ENCODE results near the gene SCN10A.
A peak's percentile ranks its signal among the peaks of the same experiment; 100 is the strongest.

The SCN10A gene

DNA sequence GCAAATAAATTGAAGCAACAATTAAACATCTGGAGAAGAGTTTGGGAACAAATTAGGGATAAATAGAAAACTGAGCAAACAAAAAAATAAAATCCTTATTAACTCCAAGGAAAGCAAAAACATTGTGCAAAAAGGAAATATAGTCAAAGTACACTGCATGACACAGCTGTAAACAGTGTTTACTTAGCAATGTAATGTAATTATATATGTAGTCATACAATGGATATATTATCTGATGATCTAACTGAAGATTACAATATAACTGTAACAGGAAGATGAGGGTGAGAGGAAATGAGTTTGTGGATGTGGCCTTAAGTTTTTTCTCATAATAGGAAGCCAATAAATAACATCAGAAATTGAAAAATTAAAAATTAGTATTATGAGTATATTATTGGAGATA is 42.5 kb downstream of the SCN10A start:
- DNase-seq (ENCODE audit: low read depth in 2 of 2): no peak

GRCh38 chr3:38763569-38763968 is 52.4 kb downstream of the SCN10A start:
- no peak for DNase-seq (ENCODE audit: low read depth in 2 of 2)

DNA sequence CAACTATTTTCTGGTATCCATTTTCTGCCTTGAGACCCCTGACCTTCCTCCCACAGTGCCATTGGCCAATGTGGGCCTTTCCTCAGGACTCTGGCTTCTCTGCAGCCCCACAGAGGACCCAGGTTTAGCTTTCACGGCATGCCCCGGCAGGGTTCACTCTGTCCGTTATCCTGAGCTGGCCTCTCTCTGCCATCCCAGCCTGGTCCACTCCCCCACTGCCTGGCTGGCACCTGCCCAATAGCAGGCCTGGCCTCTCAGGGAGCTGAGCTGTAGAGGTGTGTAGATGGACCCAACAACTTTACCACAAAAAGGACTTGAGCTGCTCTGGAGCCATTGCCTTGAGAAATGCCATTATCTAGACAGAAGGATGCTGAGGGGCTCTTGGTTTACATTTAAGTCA is 57.5 kb downstream of the SCN10A start:
- DNase-seq (ENCODE audit: low read depth in 2 of 2): no peak

DNA sequence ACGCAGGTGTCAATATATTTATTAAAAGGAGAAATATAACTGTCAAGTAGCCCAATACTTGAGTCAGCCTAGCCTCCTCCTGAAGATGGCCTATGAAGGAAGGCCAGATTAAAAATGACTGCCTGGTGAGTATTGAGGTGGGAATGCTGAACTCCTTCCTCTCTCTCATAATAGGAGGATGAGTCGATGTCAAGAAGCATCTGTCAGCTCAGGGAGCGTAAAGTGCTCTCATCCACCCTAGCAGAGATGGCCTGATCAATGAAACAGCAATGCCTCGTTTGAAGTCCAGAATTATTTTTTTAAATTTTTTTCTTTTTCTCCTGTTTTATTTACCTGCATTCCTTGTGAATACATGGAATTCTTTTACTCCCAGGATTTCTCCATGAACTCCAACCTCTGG is 58.3 kb downstream of the SCN10A start:
- no peak for DNase-seq (ENCODE audit: low read depth in 2 of 2)

- DNase-seq (ENCODE audit: low read depth in 2 of 2): no peak
These were observed 59.1 kb downstream of the SCN10A start for GRCh38 chr3:38756892-38757291.

GRCh38 chr3:38755130-38755529 is 60.9 kb downstream of the SCN10A start:
- no peak for DNase-seq (ENCODE audit: low read depth in 2 of 2)

- no peak for DNase-seq (ENCODE audit: low read depth in 2 of 2)
These were observed 69.4 kb downstream of the SCN10A start for GRCh38 chr3:38746641-38747040.

DNA sequence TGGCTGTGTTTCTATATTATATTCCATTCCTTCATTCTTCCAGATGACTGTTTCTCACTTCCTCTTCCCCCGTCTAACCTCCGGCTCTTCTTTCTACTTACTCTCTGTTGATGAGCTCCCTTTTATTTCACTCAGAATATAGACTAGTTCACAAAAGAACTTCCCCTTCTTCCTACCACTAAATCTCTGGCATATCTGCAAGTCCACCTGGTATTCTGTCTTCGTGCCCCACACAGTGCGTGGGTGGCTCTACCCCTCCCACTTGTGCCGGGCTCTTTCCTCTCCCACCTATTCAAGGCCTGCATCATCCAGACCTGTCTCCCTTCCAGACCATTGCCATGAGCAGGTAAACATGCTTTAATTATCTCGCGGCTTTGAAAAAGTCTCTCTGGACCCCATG is 73.0 kb downstream of the SCN10A start:
- no peak for DNase-seq (ENCODE audit: low read depth in 2 of 2)

DNA sequence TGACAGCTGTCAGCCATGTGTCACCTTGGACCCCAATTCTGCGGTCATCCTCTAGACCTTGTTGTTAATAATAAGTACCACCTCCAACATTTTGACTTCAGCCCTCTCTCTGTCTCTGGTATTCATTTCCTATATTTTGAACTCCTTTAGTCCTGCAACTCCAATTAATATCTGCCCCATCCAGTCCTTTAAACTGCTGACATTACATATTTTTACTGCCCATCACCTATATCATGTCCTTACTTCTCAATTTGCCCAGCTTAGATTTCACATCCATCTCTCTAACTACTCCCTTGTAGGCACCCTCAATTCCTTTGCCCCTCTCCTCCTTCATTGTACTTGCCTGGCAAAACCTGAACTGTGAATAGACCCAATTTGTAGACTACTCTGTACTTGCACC is 73.5 kb downstream of the SCN10A start:
- no peak for DNase-seq (ENCODE audit: low read depth in 2 of 2)

- DNase-seq (ENCODE audit: low read depth in 2 of 2): no peak
These were observed 75.5 kb downstream of the SCN10A start for GRCh38 chr3:38740537-38740936.

DNA sequence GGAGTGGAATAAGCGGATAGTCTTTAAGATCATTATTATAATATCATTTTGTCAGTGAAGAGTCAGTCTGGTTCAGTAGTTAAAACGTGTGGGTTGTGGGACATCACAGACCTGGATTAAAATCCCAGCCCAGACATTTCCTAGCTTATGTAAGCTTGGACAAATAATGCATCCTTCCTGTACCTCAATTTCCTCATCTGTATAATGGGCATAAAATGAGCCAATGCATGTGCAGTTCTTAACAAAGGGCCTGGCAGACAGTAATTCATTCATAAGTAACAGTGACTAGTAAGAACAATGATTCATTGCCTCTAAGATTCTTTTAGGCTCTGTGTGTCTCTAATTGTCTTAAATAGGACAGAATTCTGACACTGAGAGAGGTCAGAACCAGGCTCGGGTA is 76.1 kb downstream of the SCN10A start:
- DNase-seq (ENCODE audit: low read depth in 2 of 2): no peak

DNA sequence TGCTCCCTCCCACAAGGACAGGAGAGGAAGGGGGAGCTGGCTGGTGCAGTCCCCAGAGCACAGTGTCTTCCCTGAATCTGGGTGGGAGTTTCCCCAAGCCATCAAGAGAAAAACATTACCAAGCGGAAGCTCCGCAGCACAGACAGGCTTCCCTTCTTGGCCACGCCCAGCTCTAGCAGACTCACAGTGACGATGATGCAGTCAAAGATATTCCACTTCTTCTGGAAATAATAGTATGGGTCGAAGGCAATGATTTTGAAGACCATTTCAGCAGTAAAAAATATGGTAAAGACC is 76.7 kb downstream of the SCN10A start:
- no peak for DNase-seq (ENCODE audit: low read depth in 2 of 2)

- peak; percentile 7 to 8 for DNase-seq (ENCODE audit: low read depth in 2 of 2)
These were observed 77.2 kb downstream of the SCN10A start for GRCh38 chr3:38738630-38739395.

- DNase-seq (ENCODE audit: low read depth in 2 of 2): no peak
These were observed 84.5 kb downstream of the SCN10A start for GRCh38 chr3:38731522-38731921.

GRCh38 chr3:38730281-38730680 is 85.7 kb downstream of the SCN10A start:
- no peak for DNase-seq (ENCODE audit: low read depth in 2 of 2)

- no peak for DNase-seq (ENCODE audit: low read depth in 2 of 2)
These were observed 88.0 kb downstream of the SCN10A start for GRCh38 chr3:38728008-38728407.

DNA sequence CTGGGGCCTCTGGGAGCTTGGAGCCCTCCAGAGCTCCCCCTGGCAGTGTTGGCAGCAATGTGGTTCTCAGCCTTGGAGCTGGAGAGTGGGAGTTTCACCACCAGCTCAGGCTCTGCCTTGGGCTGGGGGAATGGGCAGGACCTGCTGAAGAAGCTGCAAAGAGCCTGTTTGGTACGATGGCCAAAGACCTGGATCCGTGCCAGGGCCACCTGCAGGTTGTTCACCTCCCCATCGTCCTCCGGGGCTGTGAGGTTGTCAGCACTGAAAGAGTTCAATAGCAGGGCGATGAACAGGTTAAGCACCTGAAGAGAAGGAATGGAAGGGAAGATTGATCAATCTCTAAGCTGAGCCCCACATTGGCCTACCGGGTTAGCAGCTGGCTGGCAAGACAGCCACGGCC is 89.3 kb downstream of the SCN10A start:
- no peak for DNase-seq (ENCODE audit: low read depth in 2 of 2)

DNA sequence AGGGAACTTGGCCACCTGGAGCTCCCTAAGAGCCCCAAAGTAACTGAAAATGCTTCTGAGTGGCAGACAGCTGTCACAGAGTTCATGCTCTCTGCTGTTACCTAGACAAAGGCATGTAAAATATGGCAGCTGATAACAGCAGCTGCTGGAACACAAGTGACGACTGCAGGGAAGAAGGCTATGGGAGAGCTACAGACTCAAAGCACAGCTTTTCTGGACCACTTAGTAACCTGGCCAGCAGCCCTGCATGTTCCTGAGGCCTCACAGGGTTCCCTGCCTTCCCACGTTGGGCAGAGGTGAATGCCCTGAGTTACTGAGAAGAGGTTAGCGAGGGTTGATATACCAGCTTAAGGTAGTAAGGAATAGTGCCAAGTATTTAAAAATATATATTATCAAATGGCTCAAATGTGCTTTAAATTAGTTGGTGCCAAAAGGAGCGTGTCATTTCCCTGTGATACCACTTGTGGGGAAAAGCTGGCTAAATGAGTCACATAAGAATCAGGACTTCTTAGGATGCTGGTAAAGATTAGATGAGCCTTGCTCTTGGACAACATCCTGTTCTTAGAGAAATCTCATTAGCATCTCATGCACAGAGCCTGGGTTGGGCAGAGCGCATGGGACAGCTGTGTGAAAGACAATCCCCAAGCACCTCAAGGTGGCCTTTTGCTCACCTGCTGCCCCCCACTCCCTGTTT is 90.1 kb downstream of the SCN10A start:
- DNase-seq (ENCODE audit: low read depth in 2 of 2): no peak

DNA sequence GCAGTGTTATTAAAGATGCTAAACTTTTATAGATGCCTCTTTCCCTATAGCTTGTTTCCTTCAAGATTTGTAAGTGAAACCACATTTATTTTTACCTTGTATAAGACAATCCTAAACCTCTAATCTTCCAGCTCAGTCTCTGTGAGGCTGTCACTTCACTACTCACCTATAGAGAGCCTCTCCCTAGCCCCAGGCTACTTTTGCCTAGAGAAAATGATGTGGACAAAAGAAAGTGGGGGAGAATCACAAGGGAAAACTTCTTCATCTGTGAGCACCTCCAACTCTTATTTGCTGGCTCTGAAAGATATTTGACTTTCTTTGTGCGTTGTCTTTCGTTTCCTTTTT is 91.7 kb downstream of the SCN10A start:
- DNase-seq (ENCODE audit: low read depth in 2 of 2): no peak

GRCh38 chr3:38723569-38724391 is 92.2 kb downstream of the SCN10A start:
- no peak for DNase-seq (ENCODE audit: low read depth in 2 of 2)

DNA sequence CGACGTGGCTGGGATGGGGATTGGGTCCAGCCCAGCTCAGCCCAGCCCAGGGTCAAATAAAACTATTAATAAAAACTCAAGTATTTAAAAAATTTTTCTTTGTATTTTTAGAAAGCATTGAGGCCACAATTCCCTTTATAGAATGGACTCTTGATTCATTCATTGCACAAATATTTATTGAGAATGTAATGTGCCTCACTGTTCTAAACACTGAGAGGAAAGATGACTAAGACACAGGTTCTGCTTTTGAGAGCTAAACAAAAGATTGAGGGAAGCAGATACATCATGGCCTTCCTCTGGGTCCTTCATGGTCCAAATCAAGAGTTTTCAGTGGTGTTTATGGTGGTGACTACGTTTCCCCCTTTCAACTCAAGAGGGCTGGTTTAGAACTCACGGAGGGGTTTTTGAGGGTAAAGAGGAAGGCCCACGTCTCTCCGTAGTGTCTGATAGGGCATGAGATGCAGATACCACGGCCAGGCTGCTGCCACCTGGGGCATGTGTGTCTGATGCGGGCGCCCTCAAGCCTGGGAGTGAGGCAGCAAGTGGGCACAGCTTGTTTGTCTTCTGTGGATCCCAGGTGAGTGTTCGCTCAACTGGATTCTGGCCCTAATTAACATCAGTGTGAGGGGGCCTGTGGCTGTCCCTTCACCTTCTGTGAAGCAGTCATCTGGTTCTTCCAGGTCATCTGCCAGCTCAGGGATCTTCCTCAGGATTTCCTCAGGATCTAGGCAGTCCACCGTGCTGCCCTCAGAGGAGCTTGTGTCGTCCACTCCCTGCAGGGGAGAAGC is 93.0 kb downstream of the SCN10A start:
- no peak for DNase-seq (ENCODE audit: low read depth in 2 of 2)

DNA sequence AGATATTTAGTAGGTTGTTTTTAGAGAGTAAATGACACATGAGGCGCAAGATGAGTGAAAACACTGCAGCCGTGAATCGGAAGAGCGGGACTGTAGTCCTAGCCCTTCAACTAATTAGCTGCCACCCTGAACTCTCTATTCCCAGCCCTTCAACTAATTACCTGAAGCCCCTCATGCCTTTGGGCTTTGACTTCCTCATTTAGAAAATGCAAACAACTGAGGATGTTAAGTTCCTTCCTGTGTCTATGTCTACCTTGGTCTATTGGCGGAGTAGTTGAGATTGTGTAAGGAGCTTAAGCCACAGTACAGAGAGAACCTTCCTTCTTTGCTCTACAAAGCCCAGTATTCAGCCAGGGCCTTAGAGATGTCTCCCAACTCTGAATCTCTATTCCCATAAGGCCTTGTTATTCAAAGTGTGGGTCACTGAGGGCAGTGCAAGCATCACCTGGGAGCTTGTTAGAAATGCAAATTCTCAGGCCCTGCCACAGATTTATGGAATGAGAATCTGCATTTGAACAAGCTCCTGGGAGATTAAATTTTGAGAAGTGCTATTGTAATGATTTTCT is 94.7 kb downstream of the SCN10A start:
- no peak for DNase-seq (ENCODE audit: low read depth in 2 of 2)

Measured in stimulated activated CD8-positive, alpha-beta memory T cell treated with anti-CD3 and anti-CD28 coated beads, Interleukin-15, amount 100 ng/mL, for 48 hours (primary cell).